C4-2B (cell line): Measurements from ENCODE around the gene AUNIP.
A peak's percentile ranks its signal among the peaks of the same experiment; 100 is the strongest.

Source experiments
- H3K27ac ChIP-seq: fragments of 450-650 bp; 2 replicates; pipeline ENCODE4 v1.5.1; 2017
- ZFX ChIP-seq: fragments of 450-650 bp; IDR thresholded peaks from 2 replicates; pipeline ENCODE4 v1.6.1; 2017
- TF ChIP-seq, protein P1 (sequence below): fragments of 450-650 bp; conservative IDR thresholded peaks from 2 replicates; pipeline ENCODE4 v1.5.1; 2017; ENCODE audit warnings: mild to moderate bottlenecking

AUNIP gene

GRCh38 chr1:25875154-25875855, 16.0 kb upstream of the AUNIP start, which contains the start of gene PAQR7:
Gene PAQR7 (minus strand): TSS chr1:25875708. CDS start chr1:25863839, 11,869 bp downstream.
- no peak for TF ChIP-seq ZFX
- TF ChIP-seq, protein P1, sequence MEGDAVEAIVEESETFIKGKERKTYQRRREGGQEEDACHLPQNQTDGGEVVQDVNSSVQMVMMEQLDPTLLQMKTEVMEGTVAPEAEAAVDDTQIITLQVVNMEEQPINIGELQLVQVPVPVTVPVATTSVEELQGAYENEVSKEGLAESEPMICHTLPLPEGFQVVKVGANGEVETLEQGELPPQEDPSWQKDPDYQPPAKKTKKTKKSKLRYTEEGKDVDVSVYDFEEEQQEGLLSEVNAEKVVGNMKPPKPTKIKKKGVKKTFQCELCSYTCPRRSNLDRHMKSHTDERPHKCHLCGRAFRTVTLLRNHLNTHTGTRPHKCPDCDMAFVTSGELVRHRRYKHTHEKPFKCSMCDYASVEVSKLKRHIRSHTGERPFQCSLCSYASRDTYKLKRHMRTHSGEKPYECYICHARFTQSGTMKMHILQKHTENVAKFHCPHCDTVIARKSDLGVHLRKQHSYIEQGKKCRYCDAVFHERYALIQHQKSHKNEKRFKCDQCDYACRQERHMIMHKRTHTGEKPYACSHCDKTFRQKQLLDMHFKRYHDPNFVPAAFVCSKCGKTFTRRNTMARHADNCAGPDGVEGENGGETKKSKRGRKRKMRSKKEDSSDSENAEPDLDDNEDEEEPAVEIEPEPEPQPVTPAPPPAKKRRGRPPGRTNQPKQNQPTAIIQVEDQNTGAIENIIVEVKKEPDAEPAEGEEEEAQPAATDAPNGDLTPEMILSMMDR = no peak

GRCh38 chr1:25874635-25875153, 15.4 kb upstream of the AUNIP start:
- TF ChIP-seq, protein P1 = no peak
- TF ChIP-seq ZFX = no peak
- H3K27ac ChIP-seq = peak overlapping the region; percentile 46

More at GRCh38 chr1:25875154-25875855, 16.0 kb upstream of the AUNIP start, which contains the start of gene PAQR7:
- H3K27ac ChIP-seq = peak within 1 kb of the TSS; percentile 46

DNA sequence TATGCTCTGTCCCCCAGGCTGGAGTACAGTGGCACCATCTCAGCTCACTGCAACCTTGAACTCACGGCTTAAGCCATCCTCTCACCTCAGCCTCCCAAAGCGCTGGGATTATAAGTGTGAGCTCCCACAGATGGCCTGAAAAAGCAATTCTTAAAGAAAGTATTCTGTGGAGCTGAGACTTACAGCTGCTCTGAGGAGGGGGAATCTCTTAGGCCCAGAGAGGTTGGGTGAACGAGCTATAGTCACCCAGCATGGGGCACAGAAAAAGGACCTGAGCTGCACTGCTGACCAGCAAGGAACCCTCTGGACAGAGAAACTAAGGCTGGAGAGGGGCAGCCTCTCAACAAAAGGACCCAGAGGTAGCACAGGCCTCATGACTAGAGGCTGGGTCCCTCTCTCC, 15.0 kb upstream of the AUNIP start:
- TF ChIP-seq, protein P1 = no peak
- TF ChIP-seq ZFX = no peak
- H3K27ac ChIP-seq = no peak overlapping the region; the same call in 1 of the 2 replicates

DNA sequence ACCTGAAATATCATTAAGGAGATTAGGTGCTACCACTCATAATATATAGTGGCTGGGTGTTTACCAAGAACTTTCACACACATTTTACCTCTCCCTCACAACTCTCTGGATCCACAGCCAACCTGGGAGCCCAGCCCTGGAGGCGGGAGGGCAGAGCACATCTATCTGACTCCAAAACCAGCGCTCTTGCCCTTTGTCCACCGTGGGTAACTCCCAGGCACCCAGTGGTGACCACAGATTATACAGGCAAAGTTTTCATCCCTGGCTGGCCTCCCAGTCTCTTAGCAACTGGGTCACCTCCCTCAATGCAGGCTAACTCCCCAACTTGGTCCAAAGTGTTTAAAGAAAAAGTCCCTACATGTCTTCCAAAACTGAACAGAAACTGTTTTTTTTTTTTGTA, 13.9 kb upstream of the AUNIP start:
- TF ChIP-seq, protein P1 = no peak
- no peak for TF ChIP-seq ZFX
- H3K27ac ChIP-seq = peak overlapping the region; percentile 72; the same call in 1 of the 2 replicates

GRCh38 chr1:25872713-25873112, 13.5 kb upstream of the AUNIP start:
- peak overlapping the region; percentile 72 for H3K27ac ChIP-seq
- TF ChIP-seq ZFX = no peak
- TF ChIP-seq, protein P1 = no peak

DNA sequence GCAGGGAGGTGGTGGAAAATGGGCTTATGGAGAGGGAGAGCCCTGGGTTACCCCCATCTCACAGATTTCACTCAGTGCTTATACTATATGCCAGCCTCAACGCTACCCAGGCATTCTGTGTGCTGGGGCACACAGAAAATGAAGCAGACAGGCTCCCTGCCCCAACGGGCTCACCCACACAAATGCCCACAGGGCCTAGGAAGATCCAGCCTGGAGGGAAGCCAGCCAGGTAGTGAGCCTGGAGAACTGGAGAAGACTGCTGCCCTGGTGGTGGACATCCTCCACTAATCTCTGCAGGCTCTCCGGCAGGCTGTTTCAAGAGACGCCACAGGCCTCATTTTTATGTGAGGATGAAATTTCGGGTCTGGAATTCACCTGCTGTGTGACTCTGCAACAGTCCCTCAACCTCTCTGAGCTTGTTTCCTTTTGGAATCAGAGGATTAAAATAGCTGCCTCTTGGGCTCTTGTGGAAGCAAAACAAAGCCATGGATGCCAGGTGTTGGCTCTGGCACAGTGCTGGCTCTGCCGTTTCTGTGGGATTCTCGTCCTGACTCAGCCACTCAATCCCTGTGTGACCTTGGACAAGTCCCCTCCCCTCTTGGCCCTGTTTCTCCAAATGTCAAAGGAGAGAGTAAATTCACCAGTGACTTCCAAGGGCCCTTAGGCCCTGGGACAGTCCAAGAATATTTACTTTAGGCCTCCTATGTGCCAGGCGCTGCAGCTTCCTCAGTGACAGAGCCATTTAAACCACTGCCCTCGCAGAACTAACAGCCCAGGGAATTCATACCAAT, 12.6 kb upstream of the AUNIP start:
- H3K27ac ChIP-seq = peak overlapping the region; percentile 72
- TF ChIP-seq ZFX = no peak
- TF ChIP-seq, protein P1 = no peak
